Endothelial cell of umbilical vein (primary cell): Measurements from ENCODE around the gene ARHGEF10L. TPM values are rescaled to one million over a fixed set of nuclear protein-coding genes. Genes with fewer than 3 reads are reported as not detected.

Experiments
- BruUV-seq: library from RNA; stranded (reverse); fragments of 400-500 nt; replicated peaks from 2 replicates; lab custom pipeline; 2021; lab: Mats Ljungman, UMichigan
- CTCF ChIA-PET: fragments of 300-600, 350-600 bp; sonication (Branson Sonifier 250); formaldehyde crosslinking; loops from one replicate; lab custom pipeline; 2021; ENCODE audit warnings: antibody characterized with exemption, inconsistent platforms; lab: Charles Lee
- POLR2A ChIA-PET: fragments of 300-600, 350-600 bp; sonication (Branson Sonifier 250); formaldehyde crosslinking; loops from one replicate; lab custom pipeline; 2021; ENCODE audit warnings: antibody characterized with exemption, inconsistent platforms; lab: Charles Lee
- DNase-seq: peaks from one replicate; pipeline ENCODE4 v3.0.0-alpha.2; 2011; ENCODE audit warnings: low read depth, low spot score
- FAIRE-seq: peaks from 2 replicates; lab custom pipeline; 2011; peaks lifted over from hg19 to GRCh38; lab: Jason Lieb, UNC
- H2AFZ ChIP-seq: 2 replicates; pipeline ENCODE4 v1.6.0; 2012; ENCODE audit warnings: low read depth, low read length, control low read depth, inconsistent platforms
- H3K27ac ChIP-seq: 2 replicates; pipeline ENCODE4 v1.5.1; 2011; ENCODE audit warnings: low read depth, mild to moderate bottlenecking, control low read depth, low read length, moderate library complexity; ENCODE audit not compliant: insufficient read depth
- H3K27me3 ChIP-seq, 2 experiments: 2 replicates each; pipeline versions ENCODE4 v1.6.0 to v1.6.1; 2011; ENCODE audit warnings: low read length in 2 of 2, mixed read lengths in 1 of 2; ENCODE audit not compliant: control insufficient read depth in 2 of 2, insufficient read depth in 2 of 2
- H3K36me3 ChIP-seq, 2 experiments: 2 replicates in 1 of 2; 3 replicates in 1 of 2; pipeline ENCODE4 v1.5.1; 2011; ENCODE audit warnings: low read length in 2 of 2, mild to moderate bottlenecking in 1 of 2, moderate library complexity in 1 of 2; ENCODE audit not compliant: control insufficient read depth in 2 of 2, insufficient read depth in 2 of 2; ENCODE audit errors: extremely low read depth in 1 of 2
- H3K4me1 ChIP-seq: 3 replicates; pipeline ENCODE4 v1.5.1; 2011; ENCODE audit warnings: mild to moderate bottlenecking, low read length; ENCODE audit not compliant: control insufficient read depth, insufficient read depth; ENCODE audit errors: extremely low read depth
- H3K4me2 ChIP-seq: 2 replicates; pipeline ENCODE4 v1.6.1; 2011; ENCODE audit warnings: low read length, control low read depth, mixed read lengths; ENCODE audit not compliant: insufficient read depth
- H3K4me3 ChIP-seq, 3 experiments: fragments of 200-600 bp in 1 of 3; sonication (generic), shearing (Covaris generic) in 1 of 3; replicated peaks in 1 of 3; 2 replicates each; pipeline ENCODE4 v1.5.1; 2011 to 2016; ENCODE audit warnings: control low read depth in 3 of 3, low read length in 3 of 3, mild to moderate bottlenecking in 2 of 3, inconsistent platforms in 1 of 3, low read depth in 1 of 3, moderate library complexity in 1 of 3; ENCODE audit not compliant: insufficient read depth in 1 of 3
- H3K79me2 ChIP-seq: 2 replicates; pipeline ENCODE4 v1.6.0; 2012; ENCODE audit warnings: low read length, inconsistent platforms; ENCODE audit not compliant: control insufficient read depth, insufficient read depth
- H3K9ac ChIP-seq: replicated peaks from 2 replicates; pipeline ENCODE3; 2011; ENCODE audit warnings: low read length, control low read depth; ENCODE audit not compliant: insufficient read depth; ENCODE audit errors: extremely low read depth
- H3K9me1 ChIP-seq: replicated peaks from 3 replicates; pipeline ENCODE4 v1.6.0; 2011; ENCODE audit warnings: mild to moderate bottlenecking, low read length; ENCODE audit not compliant: control insufficient read depth, insufficient read depth; ENCODE audit errors: extremely low read depth
- H3K9me3 ChIP-seq: replicated peaks from 2 replicates; pipeline ENCODE4 v1.5.1; 2012; ENCODE audit warnings: low read length, inconsistent platforms; ENCODE audit not compliant: control insufficient read depth, insufficient read depth
- H4K20me1 ChIP-seq: replicated peaks from 2 replicates; pipeline ENCODE3; 2011; ENCODE audit warnings: mild to moderate bottlenecking, low read length; ENCODE audit not compliant: control insufficient read depth, insufficient read depth; ENCODE audit errors: extremely low read depth
- GATA2 ChIP-seq: IDR thresholded peaks from 2 replicates; pipeline ENCODE4 v1.7.0; 2011; ENCODE audit warnings: low read depth, mild to moderate bottlenecking, moderate library complexity, mixed read lengths, low read length; ENCODE audit not compliant: insufficient read length, insufficient read depth
- JUN ChIP-seq: IDR thresholded peaks from 2 replicates; pipeline ENCODE4 v1.6.1; 2011; ENCODE audit warnings: borderline replicate concordance, low read depth; ENCODE audit not compliant: insufficient read length, insufficient read depth
- POLR2A ChIP-seq: IDR thresholded peaks from 2 replicates; pipeline ENCODE4 v1.6.1; 2012; ENCODE audit warnings: low read depth, mild to moderate bottlenecking, control low read depth, low read length
- POLR2AphosphoS5 ChIP-seq: IDR thresholded peaks from 2 replicates; pipeline ENCODE4 v1.6.1; 2012; ENCODE audit warnings: low read depth, mild to moderate bottlenecking, control low read depth, low read length, moderate library complexity; ENCODE audit not compliant: insufficient read depth
- dilution Hi-C: fragments of 300-500 bp; cut with MboI; formaldehyde crosslinking; loops from one replicate; pipeline ENCODE4 v1.15.0; 2019; ENCODE audit warnings: low sequenced_read_pairs; ENCODE audit not compliant: extremely low pct_ligation_motif_present
- intact Hi-C: fragments of 100-400 bp; cut with micrococcal nuclease; formaldehyde crosslinking; loops from one replicate; pipeline ENCODE4 v1.10.0; 2022
- polyA plus RNA-seq, 4 experiments: library from polyadenylated mRNA; depleted of rRNA in 3 of 4; stranded (reverse) in 3 of 4; unstranded in 1 of 4; fragments of >200 nt; gene quantifications; 2 replicates each; pipeline versions ENCODE4 v1.2.1 to v1.2.3, GENCODE V29; 2011 to 2012; ENCODE audit warnings: missing spikeins in 1 of 4
- total RNA-seq: library from RNA; stranded (reverse); gene quantifications from 2 replicates; pipeline ENCODE4 v1.2.3, GENCODE V29; 2021

ARHGEF10L gene
- total and polyA plus RNA-seq, 2 donors (not counting 3 experiments of a cell fraction or from before 2014, with no cell fraction given): 1.9 to 5.2 TPM

GRCh38 chr1:17529381-17529780, 10.1 kb upstream of the ARHGEF10L start:
- no TSS peak for BruUV-seq
- no peak overlapping the region for H3K9ac ChIP-seq
- ChIA-PET CTCF (no interaction called here), POLR2A (no interaction called here)
- H2AFZ ChIP-seq: no peak overlapping the region
- no peaks in the 10 kb centered on the region for H3K4me1 ChIP-seq
- no peaks in the 10 kb centered on the region for H3K79me2 ChIP-seq
- H3K4me3 ChIP-seq: no peak overlapping the region
- no peaks in the 10 kb centered on the region for H3K36me3 ChIP-seq
- H3K27ac ChIP-seq: no peak overlapping the region
- FAIRE-seq (no peak), DNase-seq (no peak)
- dilution Hi-C loops: no loop called here
- no peaks in the 10 kb centered on the region for H3K9me3 ChIP-seq
- peaks cover 0 to 3% of the 10 kb centered on the region in 2 experiments for H3K27me3 ChIP-seq
- no peaks in the 10 kb centered on the region for H3K9me1 ChIP-seq
- no peak for TF ChIP-seq GATA2
- intact Hi-C loops: no loop called here
- no peak overlapping the region for H3K4me2 ChIP-seq
- no peaks in the 10 kb centered on the region for H4K20me1 ChIP-seq

GRCh38 chr1:17531343-17531681, 8.2 kb upstream of the ARHGEF10L start:
- Histone ChIP-seq H3K4me1 (no peaks in the 10 kb centered on the region), H3K27me3 (peaks cover 0 to 3% of the 10 kb centered on the region in 2 experiments), H3K9me1 (no peaks in the 10 kb centered on the region), H3K79me2 (no peaks in the 10 kb centered on the region), H2AFZ (no peak overlapping the region), H4K20me1 (no peaks in the 10 kb centered on the region), H3K36me3 (no peaks in the 10 kb centered on the region), H3K9me3 (no peaks in the 10 kb centered on the region), H3K27ac (no peak overlapping the region), H3K4me3 (no peak overlapping the region), H3K4me2 (no peak overlapping the region), H3K9ac (no peak overlapping the region)
- DNase-seq (no peak), FAIRE-seq (no peak)
- CTCF ChIA-PET: interaction anchor here (1.0 to 1.3 kb wide), 2 partner anchors 9 to 25 kb away, joined by 3 read pairs; no protein-coding TSS in a partner anchor
- dilution Hi-C loops: no loop called here
- BruUV-seq: no TSS peak
- intact Hi-C loops: no loop called here
- TF ChIP-seq JUN (no peak), POLR2AphosphoS5 (no peak), POLR2A (no peak)
- POLR2A ChIA-PET: no interaction called here
